ENCODE results near the gene FAM89A. TPM values are rescaled to one million over a fixed set of nuclear protein-coding genes. Genes with fewer than 3 reads are reported as not detected.
"Not testable (repeated sequence)": the region's sequence is repeated elsewhere in the genome, so short reads cannot be mapped to it uniquely, and the experiment has no call there.

FAM89A gene
- total RNA-seq, 1 donor from 2014 or later = 5.4 TPM

- intact Hi-C loops (cut with micrococcal nuclease) = loop anchor here (5.0 to 10.0 kb wide), 2 partner anchors 119 to 392 kb away; partner anchors contain the start of gene COG2
These were observed 3.6 kb downstream of the FAM89A start for GRCh38 chr1:231036416-231036815.

GRCh38 chr1:231035799-231036198, 4.3 kb downstream of the FAM89A start:
- intact Hi-C loops (cut with micrococcal nuclease) = loop anchor here (5.0 to 10.0 kb wide), 2 partner anchors 118 to 391 kb away; partner anchors contain the start of gene COG2

- intact Hi-C loops (cut with micrococcal nuclease) = loop anchor here (10.0 kb wide), 1 partner anchor 388 kb away; the partner anchor contains the start of gene COG2
These were observed 7.1 kb downstream of the FAM89A start for GRCh38 chr1:231032963-231033362.

DNA sequence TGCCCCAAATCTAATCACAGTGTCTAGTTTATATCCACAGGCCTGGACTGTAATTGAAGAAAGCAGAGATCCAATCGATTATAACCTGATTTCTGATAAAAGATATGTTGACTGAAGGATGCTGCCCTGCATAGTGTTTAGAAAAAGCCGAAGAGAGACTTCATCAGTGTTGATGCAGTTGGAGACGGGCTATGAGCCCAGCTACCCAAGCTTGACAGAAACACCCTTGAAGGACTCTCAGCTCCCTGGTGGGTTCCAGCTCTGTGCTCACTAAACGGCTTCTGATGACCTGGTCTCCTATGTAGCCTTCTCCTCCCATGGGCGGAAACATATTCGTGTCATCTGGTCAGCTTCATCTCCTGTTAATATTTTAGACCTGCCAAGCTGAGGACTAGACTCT, 10.2 kb downstream of the FAM89A start:
- intact Hi-C loops (cut with micrococcal nuclease) = loop anchor here (10.0 kb wide), 1 partner anchor 385 kb away; the partner anchor contains the start of gene COG2

DNA sequence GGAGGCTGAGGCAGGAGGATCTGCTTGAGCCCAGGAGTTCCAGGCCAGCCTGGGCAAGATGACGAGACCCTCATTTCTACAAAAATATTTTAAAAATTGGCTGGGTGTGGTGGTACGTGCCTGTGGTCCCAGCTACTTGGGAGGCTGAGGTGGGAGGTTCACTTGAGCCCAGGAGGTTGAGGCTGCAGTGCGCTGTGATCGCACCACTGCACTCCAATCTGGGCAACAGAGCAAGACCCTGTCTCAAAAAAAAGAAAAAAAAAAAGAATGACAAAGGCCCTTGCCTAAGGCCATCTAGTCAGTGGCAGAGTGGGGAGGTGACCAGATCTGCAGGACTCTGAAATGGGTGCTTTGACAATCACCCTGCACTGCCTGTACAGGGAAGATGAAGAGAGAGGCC, 10.8 kb downstream of the FAM89A start:
- intact Hi-C loops (cut with micrococcal nuclease) = not testable (repeated sequence)

- intact Hi-C loops (cut with micrococcal nuclease) = no loop called here
These were observed 11.4 kb downstream of the FAM89A start for GRCh38 chr1:231028682-231029081.

DNA sequence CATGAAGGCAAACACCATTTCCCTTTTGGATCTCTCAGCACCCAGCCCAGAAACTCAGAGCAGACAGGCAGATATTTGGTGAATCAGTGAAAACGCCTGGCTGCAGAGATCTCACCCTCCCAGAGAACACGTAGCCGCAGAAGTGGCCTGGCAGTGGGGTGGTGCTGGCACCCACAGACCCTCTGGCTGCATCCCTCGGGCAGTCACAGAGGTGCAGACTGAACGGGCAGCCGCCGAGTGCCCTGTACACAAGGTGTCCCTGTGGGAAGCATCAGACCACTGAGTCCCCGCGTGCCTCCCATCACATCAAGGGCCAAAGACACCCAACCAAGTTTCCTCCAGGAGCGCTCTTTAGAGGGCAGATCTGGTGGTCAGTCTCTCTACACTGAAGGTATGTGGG, 12.1 kb downstream of the FAM89A start:
- intact Hi-C loops (cut with micrococcal nuclease) = no loop called here

GRCh38 chr1:231027136-231027925, 12.7 kb downstream of the FAM89A start:
- intact Hi-C loops (cut with micrococcal nuclease) = no loop called here

- intact Hi-C loops (cut with micrococcal nuclease) = no loop called here
These were observed 13.5 kb downstream of the FAM89A start for GRCh38 chr1:231026576-231026975.

- intact Hi-C loops (cut with micrococcal nuclease) = no loop called here
These were observed 16.9 kb downstream of the FAM89A start for GRCh38 chr1:231023150-231023549.

GRCh38 chr1:231022543-231022942, 17.5 kb downstream of the FAM89A start:
- intact Hi-C loops (cut with micrococcal nuclease) = not testable (repeated sequence)

DNA sequence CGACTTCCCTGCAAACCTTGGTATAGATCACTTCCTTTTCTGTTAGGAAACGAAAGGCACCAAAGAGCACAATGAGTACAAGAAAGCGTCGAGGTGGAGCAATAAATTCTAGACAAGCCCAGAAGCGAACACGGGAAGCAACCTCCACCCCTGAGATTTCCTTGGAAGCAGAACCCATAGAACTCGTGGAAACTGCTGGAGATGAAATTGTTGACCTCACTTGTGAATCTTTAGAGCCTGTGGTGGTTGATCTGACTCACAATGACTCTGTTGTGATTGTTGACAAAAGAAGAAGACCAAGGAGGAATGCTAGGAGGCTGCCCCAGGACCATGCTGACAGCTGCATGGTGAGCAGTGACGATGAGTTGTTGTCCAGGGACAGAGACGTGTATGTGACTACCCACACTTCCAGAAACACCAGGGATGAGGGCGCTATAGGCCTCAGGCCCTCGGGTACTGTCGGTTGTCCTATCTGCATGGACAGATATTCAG, 18.5 kb downstream of the FAM89A start:
- intact Hi-C loops (cut with micrococcal nuclease) = no loop called here

- intact Hi-C loops (cut with micrococcal nuclease) = no loop called here
These were observed 19.2 kb downstream of the FAM89A start for GRCh38 chr1:231020816-231021215.

- intact Hi-C loops (cut with micrococcal nuclease) = no loop called here
These were observed 19.9 kb downstream of the FAM89A start for GRCh38 chr1:231020139-231020601.

- intact Hi-C loops (cut with micrococcal nuclease) = no loop called here
These were observed 20.3 kb downstream of the FAM89A start for GRCh38 chr1:231019711-231020110.

DNA sequence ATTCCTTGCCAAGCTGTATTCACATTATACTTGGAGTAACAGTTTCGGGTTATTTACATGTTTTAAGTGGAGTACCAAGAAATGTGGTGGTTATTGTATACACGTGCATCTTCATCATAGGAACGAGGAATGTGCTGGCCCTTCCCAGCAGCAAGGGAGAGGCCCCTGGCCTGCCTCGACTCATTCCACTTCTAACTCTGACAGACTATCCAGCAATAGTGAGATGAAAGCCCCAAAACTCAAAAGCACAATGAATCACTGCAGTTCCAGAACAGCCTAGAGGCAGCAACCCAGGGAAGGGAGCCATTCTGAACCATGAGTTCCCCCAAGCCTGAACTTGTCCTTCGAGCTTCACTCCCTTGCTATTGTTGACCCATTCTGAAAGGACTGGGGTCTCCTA, 23.1 kb downstream of the FAM89A start:
- intact Hi-C loops (cut with micrococcal nuclease) = no loop called here

DNA sequence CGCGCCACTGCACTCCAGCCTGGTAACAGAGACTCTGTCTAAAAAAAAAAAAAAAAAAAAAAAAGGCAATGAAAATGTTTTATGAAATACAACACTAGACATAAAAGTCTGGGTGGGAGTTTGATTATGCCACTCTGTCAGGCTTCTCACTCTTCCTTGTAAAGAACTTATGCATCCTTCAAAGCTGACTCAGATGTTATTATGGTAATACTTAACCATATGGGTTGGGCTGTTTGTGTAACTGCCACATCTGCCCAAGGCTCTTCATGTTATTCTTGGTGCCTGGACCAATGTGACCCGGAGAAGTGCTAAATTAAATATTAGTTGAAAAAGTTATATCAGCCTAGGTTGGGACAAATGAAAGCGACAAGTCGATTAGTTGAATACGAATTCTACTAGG, 23.8 kb downstream of the FAM89A start:
- intact Hi-C loops (cut with micrococcal nuclease) = no loop called here

- intact Hi-C loops (cut with micrococcal nuclease) = no loop called here
These were observed 26.6 kb downstream of the FAM89A start for GRCh38 chr1:231013391-231014015.

DNA sequence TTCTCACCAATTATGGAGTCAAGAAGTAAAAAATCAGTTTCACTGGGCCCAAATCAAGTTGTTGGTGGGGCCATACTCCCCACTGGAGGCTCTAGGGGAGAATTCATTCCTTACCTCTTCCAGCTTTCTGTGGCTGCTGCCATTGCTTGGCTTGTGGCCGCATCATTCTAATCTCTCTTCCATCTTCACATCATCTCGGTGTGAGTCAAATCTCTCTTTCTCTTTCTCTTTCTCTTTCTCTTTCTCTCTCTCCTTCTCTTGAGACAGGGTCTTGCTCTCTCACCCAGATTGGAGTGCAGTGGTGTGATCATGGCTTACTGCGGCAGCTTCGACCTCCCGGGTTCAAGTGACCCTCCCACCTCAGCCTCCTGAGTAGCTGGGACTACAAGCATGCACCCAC, 28.1 kb downstream of the FAM89A start:
- intact Hi-C loops (cut with micrococcal nuclease) = no loop called here

DNA sequence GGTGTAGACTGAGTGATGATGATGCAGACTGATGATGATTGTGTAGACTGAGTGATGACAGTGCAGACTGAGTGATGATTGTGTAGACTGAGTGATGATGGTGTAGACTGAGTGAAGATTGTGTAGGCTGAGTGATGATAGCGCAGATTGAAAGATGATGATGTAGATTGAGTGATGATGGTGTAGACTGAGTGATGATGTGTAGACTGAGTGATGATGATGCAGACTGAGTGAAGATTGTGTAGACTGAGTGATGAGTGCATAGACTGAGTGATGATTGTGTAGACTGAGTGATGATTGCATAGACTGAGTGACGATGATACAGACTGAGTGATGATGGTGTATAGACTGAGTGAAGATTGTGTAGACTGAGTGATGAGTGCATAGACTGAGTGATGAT, 28.7 kb downstream of the FAM89A start:
- intact Hi-C loops (cut with micrococcal nuclease) = no loop called here

GRCh38 chr1:231007535-231007934, 32.5 kb downstream of the FAM89A start:
- intact Hi-C loops (cut with micrococcal nuclease) = not testable (repeated sequence)

GRCh38 chr1:231001892-231002291, 38.2 kb downstream of the FAM89A start:
- intact Hi-C loops (cut with micrococcal nuclease) = no loop called here

Data from T-helper 2 cell treated with Interferon-gamma antibody and Interleukin-4, amounts not matched to agents 100 ng/mL and 5 ng/mL, for 36 hours (primary cell).